ENCODE measurements around the gene PPT1. TPM values are rescaled to one million over a fixed set of nuclear protein-coding genes. Genes with fewer than 3 reads are reported as not detected.

PPT1 gene
- total RNA-seq, 1 donor from 2014 or later, result 29.5 TPM

DNA sequence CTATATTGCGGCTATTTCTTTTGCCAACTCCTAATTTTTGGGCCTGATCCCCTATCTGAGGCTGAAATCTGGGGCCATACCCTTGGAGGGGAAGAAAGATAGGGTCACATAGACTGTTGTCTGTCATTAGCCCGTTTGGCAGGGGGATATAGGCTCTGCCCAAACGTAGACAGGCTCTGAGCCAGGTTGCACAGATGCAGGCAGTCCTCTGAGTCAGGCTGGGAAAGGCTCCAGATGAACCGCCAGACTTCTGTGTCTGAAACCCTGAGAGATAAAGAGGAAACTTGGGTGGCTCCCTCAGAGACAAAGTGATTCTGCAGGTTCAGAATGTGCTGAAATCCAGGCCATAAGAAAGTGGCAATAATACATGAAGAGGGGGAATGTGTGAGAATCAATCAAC, 60.5 kb downstream of the PPT1 start:
- Histone ChIP-seq H3K27me3 (ENCODE audit: control insufficient read depth, insufficient read depth, low read length) (no peaks in the 10 kb centered on the region), H3K36me3 (ENCODE audit: control insufficient read depth, insufficient read depth, low read length) (no peaks in the 10 kb centered on the region), H3K4me3 (ENCODE audit: low read depth, low read length) (no peak overlapping the region)
- no peak for FAIRE-seq
- no peak for TF ChIP-seq CTCF (IDR thresholded peaks at IDR 0.05; ENCODE audit: insufficient read depth, low read length, severe bottlenecking)
- peak; percentile 70 for DNase-seq (ENCODE audit: low read depth)

GRCh38 chr1:40034869-40035268, 62.2 kb downstream of the PPT1 start:
- no peak for DNase-seq (ENCODE audit: low read depth)

DNA sequence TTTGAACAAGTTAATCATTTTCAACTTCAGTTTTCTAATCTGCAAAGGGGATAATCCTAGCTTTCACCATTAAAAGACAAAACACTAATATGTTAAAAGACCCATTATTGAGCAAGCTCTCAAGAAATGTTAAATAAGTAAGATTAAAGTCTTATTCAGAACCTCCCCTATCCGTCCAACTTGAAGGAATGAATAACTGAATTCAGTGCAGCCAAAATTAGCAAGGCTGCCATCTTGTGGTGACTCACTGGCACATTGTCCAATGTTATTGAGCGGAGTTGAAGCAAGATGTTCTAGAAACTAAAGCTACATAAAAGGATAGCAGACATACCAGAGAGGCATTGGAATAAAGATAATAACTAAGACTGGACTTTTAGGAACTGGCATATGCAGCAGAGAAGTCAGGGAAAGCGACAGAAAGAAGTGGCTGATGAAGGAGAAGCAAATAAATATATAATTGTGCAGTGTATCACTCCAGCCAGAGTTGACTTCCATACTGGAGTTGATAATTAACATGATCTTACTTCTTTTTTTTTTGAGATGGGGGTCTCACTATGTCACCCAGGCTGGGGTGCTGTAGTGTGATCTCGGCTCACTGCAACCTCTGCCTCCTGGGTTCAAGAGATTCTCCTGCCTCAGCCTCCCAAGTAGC, 64.7 kb downstream of the PPT1 start:
- DNase-seq (ENCODE audit: low read depth) (peak; percentile 68), FAIRE-seq (no peak)
- TF ChIP-seq CTCF (IDR thresholded peaks at IDR 0.05; ENCODE audit: insufficient read depth, low read length, severe bottlenecking), result peak; percentile 54
- Histone ChIP-seq H3K36me3 (ENCODE audit: control insufficient read depth, insufficient read depth, low read length) (no peaks in the 10 kb centered on the region), H3K4me3 (ENCODE audit: low read depth, low read length) (no peak overlapping the region), H3K27me3 (ENCODE audit: control insufficient read depth, insufficient read depth, low read length) (no peaks in the 10 kb centered on the region)

More at GRCh38 chr1:40034869-40035268, 62.2 kb downstream of the PPT1 start:
- no peak for TF ChIP-seq CTCF (IDR thresholded peaks at IDR 0.05; ENCODE audit: insufficient read depth, low read length, severe bottlenecking)
- H3K4me3 ChIP-seq (ENCODE audit: low read depth, low read length), result no peak overlapping the region
- H3K36me3 ChIP-seq (ENCODE audit: control insufficient read depth, insufficient read depth, low read length), result no peaks in the 10 kb centered on the region
- H3K27me3 ChIP-seq (ENCODE audit: control insufficient read depth, insufficient read depth, low read length), result no peaks in the 10 kb centered on the region
- FAIRE-seq, result no peak

GRCh38 chr1:40030528-40031135, 66.4 kb downstream of the PPT1 start:
- Histone ChIP-seq H3K36me3 (ENCODE audit: control insufficient read depth, insufficient read depth, low read length) (no peaks in the 10 kb centered on the region), H3K4me3 (ENCODE audit: low read depth, low read length) (no peak overlapping the region), H3K27me3 (ENCODE audit: control insufficient read depth, insufficient read depth, low read length) (no peaks in the 10 kb centered on the region)
- DNase-seq (ENCODE audit: low read depth) (peak; percentile 53), FAIRE-seq (no peak)
- TF ChIP-seq CTCF (IDR thresholded peaks at IDR 0.05; ENCODE audit: insufficient read depth, low read length, severe bottlenecking), result no peak

GRCh38 chr1:40029608-40030007, 67.4 kb downstream of the PPT1 start:
- peak; percentile 76 for DNase-seq (ENCODE audit: low read depth)
- no peak for FAIRE-seq

More at GRCh38 chr1:40029608-40030007, 67.4 kb downstream of the PPT1 start:
- H3K36me3 ChIP-seq (ENCODE audit: control insufficient read depth, insufficient read depth, low read length), result no peaks in the 10 kb centered on the region
- H3K4me3 ChIP-seq (ENCODE audit: low read depth, low read length), result no peak overlapping the region
- TF ChIP-seq CTCF (IDR thresholded peaks at IDR 0.05; ENCODE audit: insufficient read depth, low read length, severe bottlenecking), result no peak
- H3K27me3 ChIP-seq (ENCODE audit: control insufficient read depth, insufficient read depth, low read length), result no peaks in the 10 kb centered on the region
